Putamen (tissue), 1 donor: ENCODE data around the gene SNTG2.
A peak's percentile ranks its signal among the peaks of the same experiment; 100 is the strongest.

ENCODE experiments used
- DNase-seq: peaks from one replicate; pipeline ENCODE4 v3.0.0-alpha.2; 2016; ENCODE audit warnings: low spot score

The SNTG2 gene

GRCh38 chr2:1002350-1002749 is 51.7 kb downstream of the SNTG2 start:
- DNase-seq = no peak

GRCh38 chr2:1004398-1004797 is 53.7 kb downstream of the SNTG2 start:
- no peak for DNase-seq

- no peak for DNase-seq
Observed at GRCh38 chr2:1010415-1010930, 59.8 kb downstream of the SNTG2 start.

GRCh38 chr2:1011006-1011405 is 60.4 kb downstream of the SNTG2 start:
- no peak for DNase-seq

GRCh38 chr2:1011985-1012384 is 61.3 kb downstream of the SNTG2 start:
- no peak for DNase-seq

- no peak for DNase-seq
Observed at GRCh38 chr2:1014802-1015201, 64.2 kb downstream of the SNTG2 start.

- no peak for DNase-seq
Observed at GRCh38 chr2:1016500-1016899, 65.9 kb downstream of the SNTG2 start.

GRCh38 chr2:1017827-1018226 is 67.2 kb downstream of the SNTG2 start:
- no peak for DNase-seq

GRCh38 chr2:1020206-1020605 is 69.6 kb downstream of the SNTG2 start:
- DNase-seq = no peak

- no peak for DNase-seq
Observed at GRCh38 chr2:1022178-1022577, 71.5 kb downstream of the SNTG2 start.

- no peak for DNase-seq
Observed at GRCh38 chr2:1024981-1025380, 74.3 kb downstream of the SNTG2 start.

- no peak for DNase-seq
Observed at GRCh38 chr2:1026141-1026540, 75.5 kb downstream of the SNTG2 start.

GRCh38 chr2:1028831-1029230 is 78.2 kb downstream of the SNTG2 start:
- DNase-seq = no peak

- DNase-seq = peak; percentile 30
Observed at GRCh38 chr2:1032030-1032429, 81.4 kb downstream of the SNTG2 start.

GRCh38 chr2:1033069-1033468 is 82.4 kb downstream of the SNTG2 start:
- no peak for DNase-seq

GRCh38 chr2:1037066-1037465 is 86.4 kb downstream of the SNTG2 start:
- no peak for DNase-seq

GRCh38 chr2:1039549-1039948 is 88.9 kb downstream of the SNTG2 start:
- DNase-seq = no peak

GRCh38 chr2:1041012-1041805 is 90.6 kb downstream of the SNTG2 start:
- DNase-seq = no peak

- no peak for DNase-seq
Observed at GRCh38 chr2:1045109-1045508, 94.5 kb downstream of the SNTG2 start.

- DNase-seq = no peak
Observed at GRCh38 chr2:1046067-1046466, 95.4 kb downstream of the SNTG2 start.

- no peak for DNase-seq
Observed at GRCh38 chr2:1047485-1047884, 96.8 kb downstream of the SNTG2 start.

- no peak for DNase-seq
Observed at GRCh38 chr2:1049691-1050090, 99.0 kb downstream of the SNTG2 start.

- DNase-seq = no peak
Observed at GRCh38 chr2:1051075-1051474, 100.4 kb downstream of the SNTG2 start.

- DNase-seq = no peak
Observed at GRCh38 chr2:1052771-1053191, 102.1 kb downstream of the SNTG2 start.
